SK-N-SH (cell line): ENCODE measurements around the gene PUS1. TPM values are rescaled to one million over a fixed set of nuclear protein-coding genes. Genes with fewer than 3 reads are reported as not detected.

Experiments used
- CTCF ChIA-PET: fragments of 300-600, 350-600 bp; formaldehyde crosslinking; extraction: SDS; loops from one replicate; lab custom pipeline; 2021; lab: Yijun Ruan, JAX
- POLR2A ChIA-PET: fragments of 350-600 bp; sonication (Branson Sonifier 250); formaldehyde crosslinking; extraction: SDS; loops from one replicate; lab custom pipeline; 2020; ENCODE audit warnings: antibody characterized with exemption, inconsistent platforms; lab: Yijun Ruan, JAX
- DNase-seq: peaks from one replicate; pipeline ENCODE4 v3.0.0; 2012
- H2AFZ ChIP-seq: fragments of 200-600 bp; sonication (generic); 2 replicates; pipeline ENCODE4 v1.8.1; 2016; ENCODE audit warnings: antibody characterized with exemption, mild to moderate bottlenecking, low read depth
- H3F3A ChIP-seq: fragments of 200-600 bp; sonication (generic); replicated peaks from 2 replicates; pipeline ENCODE3; 2016; ENCODE audit warnings: antibody characterized with exemption, mild to moderate bottlenecking; ENCODE audit not compliant: insufficient read depth
- H3K27ac ChIP-seq, 2 experiments: fragments of 200-500 bp in 1 of 2; fragments of 200-600 bp in 1 of 2; sonication (Bioruptor generic) in 1 of 2; sonication (generic), shearing (Covaris generic) in 1 of 2; 2 replicates each; pipeline versions ENCODE4 v1.5.1 to v1.6.1; 2014 to 2016; ENCODE audit warnings: low read depth in 2 of 2, inconsistent platforms in 1 of 2, low read length in 1 of 2, mild to moderate bottlenecking in 1 of 2, mixed read lengths in 1 of 2
- H3K27me3 ChIP-seq: fragments of 200-600 bp; sonication (generic), shearing (Covaris generic); 2 replicates; pipeline ENCODE4 v1.6.1; 2016; ENCODE audit warnings: mixed run types; ENCODE audit not compliant: insufficient read depth
- H3K36me3 ChIP-seq, 2 experiments: fragments of 200-500 bp in 1 of 2; fragments of 200-600 bp in 1 of 2; sonication (Bioruptor generic) in 1 of 2; sonication (generic) in 1 of 2; replicated peaks in 1 of 2; 2 replicates each; pipeline versions ENCODE3 to v1.5.1; 2014 to 2016; ENCODE audit warnings: low read length in 1 of 2, mild to moderate bottlenecking in 1 of 2; ENCODE audit not compliant: insufficient read depth in 2 of 2, control insufficient read depth in 1 of 2
- H3K4me1 ChIP-seq, 2 experiments: fragments of 200-500 bp in 1 of 2; fragments of 200-600 bp in 1 of 2; sonication (Bioruptor generic) in 1 of 2; sonication (generic), shearing (Covaris generic) in 1 of 2; 2 replicates each; pipeline versions ENCODE4 v1.5.1 to v1.6.1; 2014 to 2016; ENCODE audit warnings: low read depth in 1 of 2, low read length in 1 of 2, mixed run types in 1 of 2; ENCODE audit not compliant: insufficient read depth in 2 of 2, control insufficient read depth in 1 of 2
- H3K4me2 ChIP-seq: fragments of 200-600 bp; sonication (generic), shearing (Covaris generic); 2 replicates; pipeline ENCODE4 v1.6.1; 2017; ENCODE audit warnings: mixed run types
- H3K4me3 ChIP-seq, 2 experiments: fragments of 200-500 bp in 1 of 2; fragments of 200-600 bp in 1 of 2; sonication (Bioruptor generic) in 1 of 2; sonication (generic), shearing (Covaris generic) in 1 of 2; 2 replicates each; pipeline versions ENCODE4 v1.5.1 to v1.8.1; 2014 to 2016; ENCODE audit warnings: low read depth in 2 of 2, inconsistent platforms in 1 of 2, low read length in 1 of 2, mild to moderate bottlenecking in 1 of 2, mixed read lengths in 1 of 2, moderate library complexity in 1 of 2
- H3K79me2 ChIP-seq: fragments of 200-600 bp; sonication (generic); 2 replicates; pipeline ENCODE4 v1.8.1; 2017; ENCODE audit warnings: mild to moderate bottlenecking; ENCODE audit not compliant: insufficient read depth
- H3K9ac ChIP-seq: fragments of 200-600 bp; sonication (generic); 2 replicates; pipeline ENCODE4 v1.6.1; 2017; ENCODE audit warnings: mixed run types
- H3K9me2 ChIP-seq: fragments of 200-600 bp; sonication (generic); 2 replicates; pipeline ENCODE4 v1.6.1; 2017; ENCODE audit warnings: mixed run types
- H3K9me3 ChIP-seq: fragments of 200-600 bp; sonication (generic); 2 replicates; pipeline ENCODE4 v1.6.1; 2017; ENCODE audit warnings: mixed run types, mild to moderate bottlenecking, moderate library complexity
- H4K20me1 ChIP-seq: fragments of 200-600 bp; sonication (generic); 2 replicates; pipeline ENCODE4 v1.6.1; 2017; ENCODE audit warnings: mild to moderate bottlenecking, mixed run types; ENCODE audit not compliant: insufficient read depth
- ELF1 ChIP-seq: IDR thresholded peaks from 2 replicates; pipeline ENCODE4 v1.4.0; 2012
- EZH2phosphoT487 ChIP-seq: fragments of 200-600 bp; sonication (generic); IDR thresholded peaks from 2 replicates; pipeline ENCODE4 v1.6.1; 2017; ENCODE audit warnings: low read depth, mixed run types, mild to moderate bottlenecking, antibody characterized with exemption, moderate library complexity, borderline replicate concordance
- FOSL2 ChIP-seq: IDR thresholded peaks from 2 replicates; pipeline ENCODE4 v1.4.0; 2012; ENCODE audit warnings: low read depth, mild to moderate bottlenecking, moderate library complexity, borderline replicate concordance
- FOXJ3 ChIP-seq: sonication (generic); formaldehyde crosslinking; IDR thresholded peaks from 2 replicates; pipeline ENCODE4 v1.5.1; 2020; ENCODE audit warnings: mild to moderate bottlenecking, missing genetic modification reagents
- FOXM1 ChIP-seq: IDR thresholded peaks from 2 replicates; pipeline ENCODE4 v1.4.0; 2012; ENCODE audit warnings: low read depth, mild to moderate bottlenecking
- GATA2 ChIP-seq: sonication (generic); formaldehyde crosslinking; IDR thresholded peaks from 2 replicates; pipeline ENCODE4 v1.5.0; 2020; ENCODE audit warnings: mild to moderate bottlenecking, missing genetic modification reagents
- IRF3 ChIP-seq: fragments of 150-350 bp; IDR thresholded peaks from 2 replicates; pipeline ENCODE4 v1.6.1; 2016; ENCODE audit warnings: mild to moderate bottlenecking, low read depth, low read length
- JUND ChIP-seq: IDR thresholded peaks from 2 replicates; pipeline ENCODE4 v1.4.0; 2012
- MAX ChIP-seq: IDR thresholded peaks from 2 replicates; pipeline ENCODE4 v1.4.0; 2012; ENCODE audit warnings: low read depth
- MEF2A ChIP-seq: IDR thresholded peaks from 2 replicates; pipeline ENCODE4 v1.4.0; 2012; ENCODE audit warnings: low read depth, borderline replicate concordance
- MXI1 ChIP-seq: IDR thresholded peaks from 2 replicates; pipeline ENCODE4 v1.6.1; 2012; ENCODE audit warnings: mild to moderate bottlenecking, low read depth, low read length, improper control_type of control experiment
- NRF1 ChIP-seq: IDR thresholded peaks from 2 replicates; pipeline ENCODE4 v1.6.1; 2012; ENCODE audit warnings: low read depth, mild to moderate bottlenecking, low read length
- PBX3 ChIP-seq: IDR thresholded peaks from 2 replicates; pipeline ENCODE4; 2012
- POLR2AphosphoS5 ChIP-seq: IDR thresholded peaks from 2 replicates; pipeline ENCODE4 v1.6.1; 2012; ENCODE audit warnings: low read depth, low read length
- RAD21 ChIP-seq: IDR thresholded peaks from 2 replicates; pipeline ENCODE4 v1.6.1; 2012; ENCODE audit warnings: mild to moderate bottlenecking, low read length
- RFX5 ChIP-seq: IDR thresholded peaks from 2 replicates; pipeline ENCODE4 v1.6.1; 2012; ENCODE audit warnings: mild to moderate bottlenecking, improper control_type of control experiment, low read length
- RXRA ChIP-seq: IDR thresholded peaks from 2 replicates; pipeline ENCODE4 v1.4.0; 2012; ENCODE audit warnings: low read depth, mild to moderate bottlenecking, borderline replicate concordance
- TCF12 ChIP-seq: IDR thresholded peaks from 2 replicates; pipeline ENCODE4 v1.4.0; 2012
- YY1 ChIP-seq: IDR thresholded peaks from 2 replicates; pipeline ENCODE4 v1.4.0; 2012; ENCODE audit warnings: low read depth, mild to moderate bottlenecking
- ZBTB33 ChIP-seq: IDR thresholded peaks from 2 replicates; pipeline ENCODE4 v1.4.0; 2012; ENCODE audit warnings: low read depth, borderline replicate concordance
- WGBS: methylation state at CpG from one replicate; pipeline ENCODE4 v1.1.6; 2017; ENCODE audit warnings: low lambda C conversion rate; 5-methylcytosine and 5-hydroxymethylcytosine counted together
- polyA plus RNA-seq, 3 experiments: library from polyadenylated mRNA; depleted of rRNA; stranded (reverse); fragments of >200 nt; gene quantifications; 2 replicates each; pipeline ENCODE4 v1.2.3, GENCODE V29; 2012

Gene PUS1
- polyA plus RNA-seq, 1 of the 3 experiments (the other 2 are of a cell fraction): 53.1 TPM

- Histone ChIP-seq H2AFZ (no peak overlapping the region), H4K20me1 (no peaks in the 10 kb centered on the region), H3K27ac (no peak overlapping the region), H3K27me3 (no peaks in the 10 kb centered on the region), H3F3A (no peaks in the 10 kb centered on the region), H3K79me2 (no peaks in the 10 kb centered on the region), H3K9ac (no peak overlapping the region), H3K4me2 (no peak overlapping the region), H3K9me2 (no peaks in the 10 kb centered on the region), H3K4me1 (peaks cover 0 to 11% of the 10 kb centered on the region in 2 experiments; a peak in 1 of 4 replicates), H3K9me3 (no peaks in the 10 kb centered on the region), H3K36me3 (peaks cover 39 to 62% of the 10 kb centered on the region in 2 experiments), H3K4me3 (no peak overlapping the region)
- WGBS: 96% methylated on average over 5 of the region's 5 CpGs
- ChIA-PET CTCF (interaction anchor here (1.4 kb wide), 1 partner anchor 1071 kb away, joined by 3 read pairs; no protein-coding TSS in a partner anchor), POLR2A (no interaction called here)
- no peak for TF ChIP-seq FOXM1
- no peak for TF ChIP-seq NRF1
- no peak for TF ChIP-seq ZBTB33
- TF ChIP-seq RAD21: no peak
- TF ChIP-seq FOXJ3: no peak
- no peak for TF ChIP-seq PBX3
- TF ChIP-seq MAX: no peak
- TF ChIP-seq POLR2AphosphoS5: no peak
- TF ChIP-seq JUND: no peak
- TF ChIP-seq TCF12: no peak
- TF ChIP-seq RXRA: no peak
- TF ChIP-seq MXI1: no peak
- TF ChIP-seq EZH2phosphoT487: no peak
- TF ChIP-seq ELF1: no peak
- TF ChIP-seq MEF2A: no peak
- no peak for TF ChIP-seq IRF3
- no peak for TF ChIP-seq RFX5
- no peak for TF ChIP-seq FOSL2
- no peak for TF ChIP-seq GATA2
- TF ChIP-seq YY1: no peak
- DNase-seq: no peak
These were observed 57.8 kb downstream of the PUS1 start for GRCh38 chr12:131986910-131987309.
